HG03095 (cell line): Measurements from ENCODE around the gene GLT8D1.
"Not testable (repeated sequence)": the region's sequence is repeated elsewhere in the genome, so short reads cannot be mapped to it uniquely, and the experiment has no call there.

Experiments
- ATAC-seq: cut with Tn5 transposase; IDR thresholded peaks from one replicate; pipeline ENCODE4 v1.9.1; 2021; ENCODE audit warnings: moderate library complexity; ENCODE audit not compliant: unreplicated experiment

The GLT8D1 gene

GRCh38 chr3:52705688-52706686 is at the start of gene GLT8D1, which contains the start of gene SPCS1:
TSS of gene GLT8D1 (minus strand) at chr3:52705791. CDS start at chr3:52700460, 5,331 bp downstream.
TSS of gene SPCS1 (plus strand) at chr3:52706106. CDS start at chr3:52706247, 141 bp downstream.
- peak; percentile 70 for ATAC-seq

- no peak for ATAC-seq
Observed at GRCh38 chr3:52754373-52754772, 48.8 kb upstream of the GLT8D1 start.

GRCh38 chr3:52752045-52752660 is 46.6 kb upstream of the GLT8D1 start:
- ATAC-seq = no peak

- ATAC-seq = no peak
Observed at GRCh38 chr3:52743721-52744120, 38.1 kb upstream of the GLT8D1 start.

GRCh38 chr3:52743152-52743551 is 37.6 kb upstream of the GLT8D1 start:
- ATAC-seq = no peak

- ATAC-seq = no peak
Observed at GRCh38 chr3:52742418-52743041, 36.9 kb upstream of the GLT8D1 start.

- ATAC-seq = no peak
Observed at GRCh38 chr3:52739730-52740129, 34.1 kb upstream of the GLT8D1 start.

GRCh38 chr3:52733256-52733891 is 27.8 kb upstream of the GLT8D1 start:
- ATAC-seq = no peak

GRCh38 chr3:52731590-52731989 is 26.0 kb upstream of the GLT8D1 start:
- ATAC-seq = no peak

GRCh38 chr3:52730681-52731080 is 25.1 kb upstream of the GLT8D1 start:
- ATAC-seq = no peak

GRCh38 chr3:52728753-52729152 is 23.2 kb upstream of the GLT8D1 start:
- not testable (repeated sequence) for ATAC-seq

GRCh38 chr3:52724511-52724910 is 18.9 kb upstream of the GLT8D1 start:
- no peak for ATAC-seq

GRCh38 chr3:52723935-52724334 is 18.3 kb upstream of the GLT8D1 start:
- no peak for ATAC-seq

GRCh38 chr3:52722491-52722890 is 16.9 kb upstream of the GLT8D1 start:
- ATAC-seq = no peak

- ATAC-seq = no peak
Observed at GRCh38 chr3:52721730-52722008, 16.1 kb upstream of the GLT8D1 start.

GRCh38 chr3:52721002-52721729 is 15.6 kb upstream of the GLT8D1 start:
- ATAC-seq = peak; percentile 75

GRCh38 chr3:52719618-52720017 is 14.0 kb upstream of the GLT8D1 start:
- ATAC-seq = no peak

GRCh38 chr3:52715714-52716305 is 10.2 kb upstream of the GLT8D1 start:
- ATAC-seq = no peak

- ATAC-seq = no peak
Observed at GRCh38 chr3:52714335-52715302, 9.0 kb upstream of the GLT8D1 start.
